ENCODE measurements around the gene C1QTNF9B.

GRCh38 chr13:23871616-23872220 is 25.6 kb downstream of the C1QTNF9B start:
- TF ChIP-seq CTCF (IDR thresholded peaks at IDR 0.05; ENCODE audit: insufficient read depth, low read length), result no peak
- TF ChIP-seq POLR2AphosphoS5 (IDR thresholded peaks at IDR 0.05; ENCODE audit: low read depth), result no peak

Measured in HL-60 (cell line).